HCT116 (cell line): ENCODE data around the gene FGFRL1. TPM values are rescaled to one million over a fixed set of nuclear protein-coding genes. Genes with fewer than 3 reads are reported as not detected.

Source experiments
- ATAC-seq: fragments of 200-7000 bp; cut with Tn5 transposase; 2 replicates; pipeline ENCODE4 v1.9.1; 2020; ENCODE audit warnings: mild to moderate bottlenecking, moderate library complexity
- BruUV-seq: library from RNA; stranded (reverse); fragments of 400-500 nt; replicated peaks from 2 replicates; lab custom pipeline; 2021; lab: Mats Ljungman, UMichigan
- CTCF ChIA-PET: fragments of 300-600 bp; sonication (Branson Sonifier 250); formaldehyde crosslinking; loops from one replicate; lab custom pipeline; 2021; ENCODE audit warnings: antibody characterized with exemption; lab: Charles Lee
- POLR2A ChIA-PET: fragments of 300-600, 350-600 bp; sonication (Branson Sonifier 250); formaldehyde crosslinking; loops from one replicate; lab custom pipeline; 2021; ENCODE audit warnings: antibody characterized with exemption; lab: Charles Lee
- RAD21 ChIA-PET, 2 experiments: fragments of 300-600 bp; sonication (Branson Sonifier 250); formaldehyde crosslinking; loops; one replicate each; lab custom pipeline; 2023; ENCODE audit warnings: low total read pairs in 2 of 2; ENCODE audit not compliant: uncharacterized antibody in 2 of 2, unreplicated experiment in 2 of 2, low non-redundant PET in 1 of 2; lab: Charles Lee
- DNase-seq: peaks from one replicate; pipeline ENCODE4 v3.0.0-alpha.2; 2010; ENCODE audit warnings: low read depth, low spot score
- H2AFZ ChIP-seq: fragments of 200-600 bp; shearing (Covaris generic), sonication (generic); 2 replicates; pipeline ENCODE4 v1.6.1; 2017; ENCODE audit warnings: low read depth, mixed run types, mixed read lengths, antibody characterized with exemption, low read length; ENCODE audit not compliant: poor library complexity, severe bottlenecking
- H3K27ac ChIP-seq: 2 replicates; pipeline ENCODE4 v1.5.1; 2012; ENCODE audit warnings: low read depth, low read length
- H3K27me3 ChIP-seq: fragments of 200-600 bp; sonication (generic); 2 replicates; pipeline ENCODE4 v1.6.1; 2016; ENCODE audit warnings: mixed run types, low read length, mixed read lengths; ENCODE audit not compliant: insufficient read depth
- H3K36me3 ChIP-seq, 2 experiments: fragments of 200-500 bp in 1 of 2; fragments of 200-600 bp in 1 of 2; sonication (Bioruptor generic) in 1 of 2; sonication (generic) in 1 of 2; 2 replicates each; pipeline versions ENCODE4 v1.5.1 to v1.6.1; 2014 to 2016; ENCODE audit warnings: low read length in 2 of 2, inconsistent platforms in 1 of 2, mixed read lengths in 1 of 2, mixed run types in 1 of 2; ENCODE audit not compliant: insufficient read depth in 2 of 2, control insufficient read depth in 1 of 2
- H3K4me1 ChIP-seq, 2 experiments: fragments of 200-600 bp in 1 of 2; sonication (generic) in 1 of 2; 2 replicates each; pipeline versions ENCODE4 v1.5.1 to v1.6.1; 2012 to 2017; ENCODE audit warnings: low read length in 2 of 2, inconsistent platforms in 1 of 2, mild to moderate bottlenecking in 1 of 2, mixed read lengths in 1 of 2, mixed run types in 1 of 2, moderate library complexity in 1 of 2; ENCODE audit not compliant: insufficient read depth in 2 of 2, control insufficient read depth in 1 of 2
- H3K4me2 ChIP-seq: fragments of 200-600 bp; sonication (generic); 2 replicates; pipeline ENCODE4 v1.6.1; 2017; ENCODE audit warnings: mixed run types, low read length, mixed read lengths
- H3K4me3 ChIP-seq, 2 experiments: fragments of 200-600 bp in 1 of 2; sonication (generic) in 1 of 2; replicated peaks in 1 of 2; 2 replicates each; pipeline ENCODE4 v1.5.1; 2011 to 2016; ENCODE audit warnings: low read length in 2 of 2, control low read depth in 1 of 2, low read depth in 1 of 2, mild to moderate bottlenecking in 1 of 2, mixed read lengths in 1 of 2, mixed run types in 1 of 2
- H3K79me2 ChIP-seq: fragments of 200-600 bp; sonication (generic); 2 replicates; pipeline ENCODE4 v1.6.1; 2017; ENCODE audit warnings: mild to moderate bottlenecking, mixed run types, low read length, moderate library complexity, mixed read lengths; ENCODE audit not compliant: insufficient read depth
- H3K9ac ChIP-seq: fragments of 200-600 bp; sonication (generic); 2 replicates; pipeline ENCODE4 v1.6.1; 2016; ENCODE audit warnings: low read length, mixed read lengths
- H3K9me2 ChIP-seq: fragments of 200-600 bp; sonication (generic), shearing (Covaris generic); 2 replicates; pipeline ENCODE4 v1.6.1; 2017; ENCODE audit warnings: mixed run types, mild to moderate bottlenecking, moderate library complexity; ENCODE audit not compliant: insufficient read depth
- H3K9me3 ChIP-seq, 2 experiments: fragments of 200-500 bp in 1 of 2; fragments of 200-600 bp in 1 of 2; sonication (Bioruptor generic) in 1 of 2; sonication (generic) in 1 of 2; 2 replicates each; pipeline ENCODE4 v1.6.1; 2014 to 2017; ENCODE audit warnings: low read length in 2 of 2, mixed read lengths in 2 of 2, inconsistent platforms in 1 of 2, low read depth in 1 of 2, mild to moderate bottlenecking in 1 of 2, mixed run types in 1 of 2, moderate library complexity in 1 of 2; ENCODE audit not compliant: control insufficient read depth in 1 of 2, insufficient read depth in 1 of 2
- H4K20me1 ChIP-seq: fragments of 200-600 bp; sonication (generic), shearing (Covaris generic); 2 replicates; pipeline ENCODE4 v1.6.1; 2017; ENCODE audit warnings: mixed run types, mild to moderate bottlenecking, moderate library complexity; ENCODE audit not compliant: insufficient read depth
- EGR1 ChIP-seq: IDR thresholded peaks from 2 replicates; pipeline ENCODE4 v1.6.1; 2012; ENCODE audit warnings: low read depth
- EZH2phosphoT487 ChIP-seq: fragments of 200-600 bp; IDR thresholded peaks from 2 replicates; pipeline ENCODE4 v1.6.1; 2018; ENCODE audit warnings: antibody characterized with exemption, borderline replicate concordance
- JUND ChIP-seq: IDR thresholded peaks from 2 replicates; pipeline ENCODE4 v1.6.1; 2012
- MAX ChIP-seq: IDR thresholded peaks from 2 replicates; pipeline ENCODE4 v1.6.1; 2012
- POLR2A ChIP-seq: IDR thresholded peaks from 2 replicates; pipeline ENCODE4 v1.7.0; 2011; ENCODE audit warnings: borderline replicate concordance; ENCODE audit not compliant: insufficient read depth, insufficient read length; ENCODE audit errors: extremely low read depth
- POLR2AphosphoS5 ChIP-seq: IDR thresholded peaks from 2 replicates; pipeline ENCODE4 v1.6.1; 2011; ENCODE audit warnings: mild to moderate bottlenecking, low read depth, low read length, moderate library complexity
- REST ChIP-seq: IDR thresholded peaks from 2 replicates; pipeline ENCODE4 v1.6.1; 2012; ENCODE audit warnings: low read depth
- SIN3A ChIP-seq: IDR thresholded peaks from 2 replicates; pipeline ENCODE4 v1.6.1; 2012; ENCODE audit warnings: low read depth
- SP1 ChIP-seq: IDR thresholded peaks from 2 replicates; pipeline ENCODE4 v1.6.1; 2012; ENCODE audit warnings: low read depth
- TCF7L2 ChIP-seq: IDR thresholded peaks from 2 replicates; pipeline ENCODE4 v1.7.0; 2011; ENCODE audit warnings: borderline replicate concordance, inconsistent platforms; ENCODE audit not compliant: insufficient read depth, insufficient read length; ENCODE audit errors: extremely low read depth
- ZBTB33 ChIP-seq: IDR thresholded peaks from 2 replicates; pipeline ENCODE4 v1.6.1; 2011; ENCODE audit warnings: mild to moderate bottlenecking, low read length, moderate library complexity; ENCODE audit not compliant: insufficient replicate concordance; ENCODE audit errors: extremely low read depth
- intact Hi-C: fragments of 100-400 bp; cut with micrococcal nuclease; formaldehyde crosslinking; loops from 2 replicates; pipeline ENCODE4 v1.10.0; 2022
- total RNA-seq: library from RNA; stranded (reverse); gene quantifications from one replicate; pipeline ENCODE4 v1.2.1, GENCODE V29; 2021; ENCODE audit not compliant: unreplicated experiment

Gene FGFRL1
- total RNA-seq, 1 experiment from 2014 or later = 91.1 TPM

GRCh38 chr4:995311-996026, 16.0 kb upstream of the FGFRL1 start:
- H3K4me1 ChIP-seq = peaks cover 14 to 22% of the 10 kb centered on the region in 2 experiments
- ChIA-PET RAD21 (no interaction called here), CTCF (no interaction called here)
- H3K9me3 ChIP-seq = no peaks in the 10 kb centered on the region
- DNase-seq (no peak), ATAC-seq (no peak)
- no TSS peak for BruUV-seq
- H3K4me2 ChIP-seq = no peak overlapping the region
- no peak overlapping the region for H3K4me3 ChIP-seq
- no peak overlapping the region for H2AFZ ChIP-seq
- H3K27ac ChIP-seq = no peak overlapping the region
- no peak overlapping the region for H3K9ac ChIP-seq
- TF ChIP-seq SIN3A (no peak), JUND (no peak), TCF7L2 (no peak)
- TF ChIP-seq, all 23 proteins: peak for 0
- Histone ChIP-seq H3K27me3 (no peaks in the 10 kb centered on the region), H3K36me3 (no peaks in the 10 kb centered on the region), H4K20me1 (no peaks in the 10 kb centered on the region), H3K79me2 (no peaks in the 10 kb centered on the region), H3K9me2 (no peaks in the 10 kb centered on the region)
- POLR2A ChIA-PET = no interaction called here
- intact Hi-C loops = no loop called here

GRCh38 chr4:996030-996996, 15.1 kb upstream of the FGFRL1 start:
- Histone ChIP-seq H3K9me2 (no peaks in the 10 kb centered on the region), H3K36me3 (no peaks in the 10 kb centered on the region), H3K27ac (no peak overlapping the region), H3K79me2 (no peaks in the 10 kb centered on the region), H2AFZ (no peak overlapping the region), H4K20me1 (no peaks in the 10 kb centered on the region), H3K4me1 (peaks cover 14 to 22% of the 10 kb centered on the region in 2 experiments), H3K27me3 (no peaks in the 10 kb centered on the region), H3K4me2 (no peak overlapping the region), H3K9ac (no peak overlapping the region), H3K9me3 (no peaks in the 10 kb centered on the region), H3K4me3 (no peak overlapping the region)
- BruUV-seq = no TSS peak
- ChIA-PET RAD21 (no interaction called here), CTCF (no interaction called here), POLR2A (no interaction called here)
- intact Hi-C loops = no loop called here
- ATAC-seq (no peak), DNase-seq (no peak)
- TF ChIP-seq SP1 (no peak), EGR1 (no peak), POLR2AphosphoS5 (no peak), POLR2A (no peak), MAX (no peak), ZBTB33 (no peak), REST (no peak), TCF7L2 (no peak), EZH2phosphoT487 (no peak), JUND (no peak)
